Stimulated activated CD4-positive, alpha-beta T cell treated with anti-CD3 and anti-CD28 coated beads, Interleukin-4, amount 100 ng/mL, for 24 hours (primary cell): ENCODE measurements around the gene ZNF423.
"Not testable (repeated sequence)": the region's sequence is repeated elsewhere in the genome, so short reads cannot be mapped to it uniquely, and the experiment has no call there.

ENCODE experiments used
- DNase-seq: peaks from one replicate; pipeline ENCODE4 v3.0.0-alpha.2; 2020

Gene ZNF423

DNA sequence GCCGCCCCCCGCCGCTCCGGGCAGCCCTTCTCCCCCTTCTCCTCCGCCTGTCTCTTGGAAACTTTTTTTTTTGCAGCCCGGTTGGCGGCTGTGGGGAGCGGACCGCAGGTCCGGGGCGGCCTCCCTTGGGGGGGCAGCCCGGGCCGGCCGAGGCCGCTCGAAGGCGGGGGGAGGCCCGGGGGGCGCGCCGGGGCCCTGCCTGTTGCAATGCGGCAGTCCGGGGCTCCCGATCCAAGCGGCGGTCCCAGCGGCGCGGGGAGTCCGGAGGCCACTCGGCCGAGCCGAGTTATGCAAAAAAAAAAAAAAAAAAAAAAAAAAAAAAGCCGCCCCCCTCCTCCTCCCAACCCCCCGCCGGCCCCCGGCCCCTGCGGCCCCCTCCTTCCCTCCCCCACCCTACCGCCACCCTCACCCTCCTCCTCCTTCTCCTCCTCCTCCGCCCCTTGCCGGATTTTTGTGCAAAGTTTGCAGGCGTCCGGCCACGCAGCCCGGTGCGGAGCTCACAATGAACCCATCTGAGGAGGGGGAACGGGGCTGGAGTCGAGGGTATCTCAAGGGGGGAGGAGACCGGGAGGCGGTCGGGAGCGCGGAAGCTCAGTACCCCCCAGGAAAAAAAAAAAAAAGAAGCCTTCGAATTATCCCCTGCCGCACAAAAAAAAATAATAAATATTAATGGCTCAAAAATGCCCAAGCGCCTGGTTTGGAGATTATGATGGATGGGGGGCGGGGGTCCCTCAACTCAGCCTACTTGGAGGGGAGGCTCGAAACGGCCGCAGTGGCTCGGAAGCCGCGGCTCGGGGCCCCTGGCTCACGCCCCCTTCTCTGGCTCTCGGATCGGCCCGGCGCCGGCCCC, at the start of gene ZNF423:
Gene ZNF423, minus strand, starts transcription at position 291 of the 850 bp plus-strand sequence. CDS start 338 bp downstream, outside the sequence.
- DNase-seq = no peak

DNA sequence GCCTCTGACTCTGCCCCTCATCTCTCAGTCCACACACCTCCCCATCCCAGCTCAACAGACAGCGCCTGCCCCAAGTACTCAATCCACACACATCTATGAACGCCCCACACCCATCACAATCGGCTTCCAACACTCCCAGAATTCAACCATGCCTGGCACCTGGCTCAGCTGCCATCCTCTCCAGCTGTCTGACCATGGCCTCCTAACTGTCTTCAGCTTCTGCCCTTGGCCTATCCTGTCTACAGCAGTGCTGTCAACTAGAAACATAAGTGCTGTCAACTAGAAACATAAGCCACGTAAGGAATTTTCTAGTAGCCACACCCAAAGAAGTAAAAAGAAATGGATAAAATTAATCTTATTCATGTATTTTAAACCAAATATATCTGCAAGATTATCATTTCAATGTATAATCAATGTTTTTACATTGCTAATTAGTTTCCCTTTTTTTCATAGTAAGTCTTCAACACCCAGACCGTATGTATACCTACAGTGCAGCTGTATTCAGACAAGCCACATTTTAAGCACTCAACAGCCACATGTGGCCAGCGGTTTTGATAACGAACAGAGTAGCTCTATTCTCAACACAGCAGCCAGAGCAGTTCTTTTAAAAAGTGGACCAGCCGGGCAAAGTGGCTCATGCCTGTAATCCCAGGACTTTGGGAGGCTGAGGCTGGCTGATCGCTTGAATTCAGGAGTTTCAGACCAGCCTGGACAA, 48.6 kb upstream of the ZNF423 start:
- DNase-seq = no peak

DNA sequence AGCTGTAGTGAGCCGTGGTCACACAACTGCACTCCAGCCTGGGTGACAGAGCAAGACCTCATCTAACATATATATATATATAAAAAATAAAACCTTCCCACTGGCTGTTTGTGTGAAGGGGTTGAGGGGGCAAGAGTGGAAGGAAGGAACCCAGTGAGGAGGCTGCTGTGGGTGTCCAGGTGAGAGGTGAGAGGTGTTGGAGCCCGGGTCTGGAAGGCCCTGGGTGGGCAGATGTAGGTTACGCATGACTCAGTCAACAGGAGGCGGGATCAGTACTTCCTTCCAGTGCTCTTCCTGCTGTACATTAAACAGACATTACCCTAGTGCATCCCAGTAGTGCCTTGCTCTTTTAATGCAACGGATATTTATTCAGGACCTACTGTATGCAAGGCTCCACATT, 47.0 kb upstream of the ZNF423 start:
- DNase-seq = no peak

GRCh38 chr16:49901711-49902110, 45.8 kb upstream of the ZNF423 start:
- DNase-seq = no peak

DNA sequence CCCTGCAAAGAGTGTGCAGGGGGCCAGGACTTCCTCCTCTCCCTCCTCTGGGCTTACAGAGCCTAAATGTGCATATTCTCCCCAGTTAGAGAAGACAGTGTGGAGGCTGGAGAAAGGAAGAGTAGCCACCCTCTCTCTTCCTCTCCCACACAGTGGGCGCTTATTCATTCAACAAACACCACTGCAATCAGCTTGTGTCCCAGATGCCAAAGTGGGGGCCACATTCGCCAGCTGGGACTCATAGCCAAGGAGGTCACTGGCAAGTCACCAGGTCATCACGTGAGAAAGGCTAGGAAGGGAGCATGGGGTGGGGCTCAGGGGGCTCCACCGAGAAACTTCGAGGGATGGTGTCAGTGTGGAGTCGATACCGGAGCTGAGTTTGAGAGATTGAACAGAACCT, 45.0 kb upstream of the ZNF423 start:
- no peak for DNase-seq

GRCh38 chr16:49899991-49900695, 44.2 kb upstream of the ZNF423 start:
- no peak for DNase-seq

- no peak for DNase-seq
Observed at GRCh38 chr16:49896447-49896964, 40.6 kb upstream of the ZNF423 start.

DNA sequence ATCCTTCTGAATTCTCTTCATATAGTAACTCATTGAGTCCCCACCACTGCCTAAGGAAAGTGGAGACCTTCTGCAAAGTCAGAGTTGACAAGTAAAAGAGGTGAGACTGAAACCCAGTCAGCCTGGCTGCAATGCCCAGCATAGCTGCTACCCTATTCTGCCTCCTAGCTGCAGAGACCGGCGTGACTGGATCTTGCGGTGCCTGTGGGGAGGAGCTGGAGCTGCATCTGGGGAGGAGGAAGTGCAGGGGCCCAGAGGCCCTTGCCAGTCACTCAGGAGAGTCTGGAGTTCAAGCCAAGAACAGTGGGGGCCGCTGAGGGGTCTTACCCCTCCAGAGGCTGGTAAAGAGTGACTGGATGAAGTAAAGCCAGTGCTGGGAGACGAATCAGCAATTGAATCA, 35.0 kb upstream of the ZNF423 start:
- DNase-seq = peak; percentile 4

DNA sequence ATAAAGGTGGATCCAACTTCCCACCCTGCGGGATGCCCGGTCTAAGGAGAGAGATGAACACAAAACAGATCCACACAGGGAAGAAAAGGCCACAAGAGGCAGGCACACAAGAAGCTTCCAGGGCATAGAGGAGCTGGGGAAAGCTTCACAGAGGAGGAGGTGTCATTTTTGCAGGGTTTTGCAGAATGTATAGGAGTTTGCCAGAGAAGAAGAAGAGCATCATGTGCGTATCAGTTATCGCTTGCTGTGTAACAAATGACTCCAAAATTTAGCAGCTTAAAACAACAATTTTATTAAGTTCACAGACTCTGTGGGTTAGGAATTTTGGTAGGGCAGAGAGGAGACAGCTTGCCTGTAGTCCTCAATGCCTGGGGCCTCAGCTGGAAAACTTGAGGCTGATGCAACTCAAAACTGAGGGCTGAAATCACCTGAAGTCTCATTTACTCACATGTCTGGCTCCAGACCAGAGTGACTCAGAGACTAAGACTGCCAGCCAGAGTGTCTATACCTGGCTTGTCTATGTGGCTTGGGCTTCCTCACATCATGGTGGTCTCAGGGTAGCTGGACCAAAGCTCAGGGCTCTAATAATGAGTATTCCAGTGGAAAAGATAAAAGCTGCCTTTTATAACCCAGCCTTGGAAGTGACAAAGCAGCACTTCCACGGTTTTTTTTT, 33.9 kb upstream of the ZNF423 start:
- no peak for DNase-seq

DNA sequence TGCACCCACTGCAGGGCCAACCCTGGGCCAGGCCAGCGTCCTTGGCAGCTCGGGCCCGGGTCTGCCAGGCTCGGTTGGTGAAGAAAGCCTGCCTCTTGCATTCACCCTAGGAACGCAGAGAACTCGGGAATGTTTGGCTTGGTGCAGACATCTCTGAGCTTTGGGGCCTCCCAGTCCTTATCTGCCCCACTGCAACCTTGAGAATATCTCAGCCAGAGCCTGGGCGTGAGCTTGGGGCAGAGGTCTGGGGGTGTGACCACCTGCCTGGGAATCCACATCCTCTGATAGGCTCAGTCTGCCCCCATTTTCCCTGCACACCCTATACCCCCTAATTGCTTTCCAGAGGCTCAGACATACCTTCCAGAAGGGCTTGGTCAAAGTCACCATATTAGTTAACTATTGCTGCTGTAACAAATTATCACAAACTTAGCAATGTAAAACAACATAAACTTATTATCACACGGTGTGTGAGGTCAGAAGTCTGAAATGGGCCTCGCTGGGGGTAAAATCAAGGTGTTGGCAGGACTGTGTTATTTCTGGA, 30.7 kb upstream of the ZNF423 start:
- no peak for DNase-seq

DNA sequence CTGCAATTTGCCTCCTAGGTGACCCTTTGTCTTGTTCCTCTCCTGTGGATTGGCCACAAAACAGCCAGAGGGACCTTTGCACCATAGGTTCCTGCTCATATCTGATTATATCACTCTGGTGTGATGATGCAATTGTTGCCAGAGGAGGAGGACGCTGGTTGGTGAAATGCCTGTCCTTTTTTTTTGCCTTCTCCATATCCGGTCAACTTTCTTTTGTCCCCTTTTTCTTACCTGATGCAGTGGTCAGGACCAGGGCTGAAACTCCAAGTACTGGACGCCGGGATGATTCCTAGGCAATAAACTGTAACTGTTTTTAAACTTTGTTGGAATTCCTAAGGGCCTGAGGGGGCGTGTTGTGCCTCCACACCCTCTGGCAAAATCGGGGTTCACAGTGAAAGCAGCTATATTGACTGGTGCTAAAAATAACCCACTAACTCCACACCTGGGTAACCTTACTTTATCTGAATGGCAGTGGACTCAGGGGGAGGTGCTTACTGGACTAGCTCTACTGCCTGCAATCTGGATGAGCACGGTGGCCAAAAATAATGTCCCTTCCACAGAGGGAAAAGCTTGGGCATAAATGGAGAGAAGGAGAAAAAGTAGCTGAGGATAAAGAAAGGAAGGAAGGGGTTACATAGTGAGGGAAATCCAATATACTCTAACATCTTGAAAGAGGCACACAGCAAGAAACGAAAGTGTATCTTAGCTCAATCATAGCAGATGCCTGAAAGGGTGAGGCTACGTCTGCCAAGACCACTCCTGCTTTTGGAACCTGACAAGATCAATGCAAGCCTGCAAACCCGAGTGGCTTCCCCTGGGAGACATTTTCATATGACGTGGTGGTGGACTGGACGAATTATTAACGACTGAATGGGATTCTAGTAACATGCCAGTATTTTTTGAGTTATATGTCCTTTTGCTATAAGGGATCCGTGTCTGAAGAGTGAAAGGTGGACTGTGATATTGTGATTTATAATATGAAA, 28.4 kb upstream of the ZNF423 start:
- DNase-seq = no peak

DNA sequence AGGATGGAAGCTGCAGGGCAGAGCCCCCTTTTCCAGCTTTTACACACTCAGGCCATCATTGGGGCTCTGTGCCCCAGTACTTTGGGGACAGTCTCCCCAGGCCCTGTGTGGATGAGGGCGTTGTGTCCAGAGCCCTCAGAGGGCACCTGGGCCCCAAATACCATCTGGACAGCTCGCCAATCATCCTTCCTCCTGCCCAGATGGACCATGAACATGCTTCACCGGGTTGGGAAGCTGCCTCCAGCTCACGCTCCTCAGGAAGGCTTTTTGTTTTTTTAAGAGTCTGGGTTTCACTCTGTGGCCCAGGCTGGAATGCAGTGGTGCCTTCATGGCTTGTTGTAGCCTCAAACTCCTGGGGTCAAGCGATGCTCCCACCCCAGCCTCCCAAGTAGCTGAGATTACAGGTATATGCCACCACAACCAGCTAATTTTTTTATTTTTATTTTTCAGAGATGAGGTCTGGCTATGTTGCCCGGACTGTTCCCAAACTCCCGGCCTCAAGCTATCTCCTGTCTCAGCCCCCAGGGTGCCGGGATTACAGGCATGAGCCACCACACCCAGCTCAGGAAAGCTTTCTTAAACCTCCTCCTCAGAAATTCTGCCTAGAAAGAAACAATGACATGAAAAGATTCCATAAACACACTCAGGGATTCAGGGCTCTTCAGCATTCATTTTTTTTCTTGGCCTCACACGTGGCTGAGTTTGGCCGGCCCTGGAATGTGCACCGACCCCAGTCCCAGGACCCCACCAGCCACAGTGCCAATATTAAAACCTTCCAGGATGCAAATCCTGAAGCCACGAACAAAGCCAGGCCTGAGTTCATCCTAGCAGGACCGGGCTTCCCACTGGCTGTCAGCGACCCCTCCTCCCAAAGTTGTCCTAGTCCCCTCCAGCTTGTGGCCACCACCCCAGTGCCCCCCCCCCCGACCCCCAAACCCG, 27.4 kb upstream of the ZNF423 start:
- DNase-seq = no peak

GRCh38 chr16:49881890-49882289, 26.0 kb upstream of the ZNF423 start:
- no peak for DNase-seq

GRCh38 chr16:49878540-49878939, 22.6 kb upstream of the ZNF423 start:
- DNase-seq = not testable (repeated sequence)

DNA sequence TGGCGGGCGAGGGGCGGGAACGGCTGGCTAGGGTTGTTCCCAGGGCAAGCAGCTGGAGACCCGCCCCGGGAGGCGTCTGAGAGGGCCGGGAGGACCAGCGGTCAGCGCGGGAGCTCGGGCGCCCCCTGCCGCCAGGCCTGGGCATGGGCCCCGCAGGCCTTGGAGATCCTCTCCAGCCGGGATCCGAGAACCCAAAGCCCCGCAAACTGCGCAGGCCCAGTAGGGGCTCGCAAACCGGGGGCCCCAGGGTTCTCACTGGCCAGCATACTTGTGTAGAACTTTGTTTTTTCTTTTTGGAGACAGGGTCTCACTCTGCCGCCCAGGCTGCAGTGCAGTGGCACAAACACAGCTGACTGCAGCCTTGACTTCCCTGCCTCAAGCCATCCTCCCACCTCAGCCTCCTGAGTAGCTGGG, 20.8 kb upstream of the ZNF423 start:
- peak; percentile 17 for DNase-seq

GRCh38 chr16:49875806-49876715, 20.1 kb upstream of the ZNF423 start:
- DNase-seq = no peak

GRCh38 chr16:49874613-49875237, 18.8 kb upstream of the ZNF423 start:
- DNase-seq = no peak

DNA sequence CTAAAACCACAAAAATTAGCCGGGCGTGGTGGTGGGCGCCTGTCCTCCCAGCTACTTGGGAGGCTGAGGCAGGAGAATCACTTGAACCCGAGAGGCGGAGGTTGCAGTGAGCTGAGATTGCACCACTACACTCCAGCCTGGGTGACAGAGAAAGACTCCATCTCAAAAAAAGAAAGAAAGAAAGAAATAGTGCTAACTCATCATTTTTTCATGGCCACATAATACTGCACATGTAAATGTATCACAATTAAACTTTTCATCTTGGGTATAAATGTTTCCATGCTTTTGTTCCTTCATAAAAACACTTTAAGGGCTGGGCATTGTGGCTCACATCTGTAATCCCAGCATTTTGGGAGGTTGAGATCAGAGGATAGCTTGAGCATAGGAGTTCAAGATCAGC, 15.9 kb upstream of the ZNF423 start:
- not testable (repeated sequence) for DNase-seq
